Measurements from ENCODE around the gene ZNF423. TPM values are rescaled to one million over a fixed set of nuclear protein-coding genes. Genes with fewer than 3 reads are reported as not detected.

The ZNF423 gene
- total RNA-seq, 1 donor from 2014 or later: 49.8 TPM

- no peak for DNase-seq (ENCODE audit: low spot score, unreplicated experiment)
- TF ChIP-seq CTCF (IDR thresholded peaks at IDR 0.05; ENCODE audit: unreplicated experiment): no peak
- H3K9me3 Mint-ChIP-seq (ENCODE audit: low read depth): no peaks in the 10 kb centered on the region
- H3K4me1 Mint-ChIP-seq (ENCODE audit: low read depth): peaks cover 30% of the 10 kb centered on the region
- no peak overlapping the region for H3K4me3 Mint-ChIP-seq (ENCODE audit: low read depth)
- no peaks in the 10 kb centered on the region for H3K36me3 Mint-ChIP-seq (ENCODE audit: insufficient read depth)
- H3K27ac Mint-ChIP-seq: no peak overlapping the region
- no peaks in the 10 kb centered on the region for H3K27me3 Mint-ChIP-seq
Measured at GRCh38 chr16:49844359-49844758, 11.6 kb downstream of the ZNF423 start.

- Mint-ChIP-seq H3K36me3 (ENCODE audit: insufficient read depth) (no peaks in the 10 kb centered on the region), H3K4me1 (ENCODE audit: low read depth) (peaks cover 24% of the 10 kb centered on the region), H3K27me3 (no peaks in the 10 kb centered on the region), H3K27ac (no peak overlapping the region), H3K4me3 (ENCODE audit: low read depth) (no peak overlapping the region), H3K9me3 (ENCODE audit: low read depth) (no peaks in the 10 kb centered on the region)
- no peak for DNase-seq (ENCODE audit: low spot score, unreplicated experiment)
- no peak for TF ChIP-seq CTCF (IDR thresholded peaks at IDR 0.05; ENCODE audit: unreplicated experiment)
Measured at GRCh38 chr16:49843758-49844157, 12.2 kb downstream of the ZNF423 start.

GRCh38 chr16:49842972-49843371 is 12.9 kb downstream of the ZNF423 start:
- Mint-ChIP-seq H3K27me3 (no peaks in the 10 kb centered on the region), H3K36me3 (ENCODE audit: insufficient read depth) (no peaks in the 10 kb centered on the region)

GRCh38 chr16:49839017-49839825 is 16.7 kb downstream of the ZNF423 start:
- peaks cover 26% of the 10 kb centered on the region for H3K4me1 Mint-ChIP-seq (ENCODE audit: low read depth)
- H3K27me3 Mint-ChIP-seq: no peaks in the 10 kb centered on the region
- TF ChIP-seq CTCF (IDR thresholded peaks at IDR 0.05; ENCODE audit: unreplicated experiment): no peak
- no peaks in the 10 kb centered on the region for H3K36me3 Mint-ChIP-seq (ENCODE audit: insufficient read depth)
- peak overlapping the region; percentile 65 for H3K4me3 Mint-ChIP-seq (ENCODE audit: low read depth)
- no peak for DNase-seq (ENCODE audit: low spot score, unreplicated experiment)
- H3K9me3 Mint-ChIP-seq (ENCODE audit: low read depth): no peaks in the 10 kb centered on the region
- peak overlapping the region; percentile 46 for H3K27ac Mint-ChIP-seq

More at GRCh38 chr16:49842972-49843371, 12.9 kb downstream of the ZNF423 start:
- no peak overlapping the region for H3K27ac Mint-ChIP-seq
- no peak overlapping the region for H3K4me3 Mint-ChIP-seq (ENCODE audit: low read depth)
- TF ChIP-seq CTCF (IDR thresholded peaks at IDR 0.05; ENCODE audit: unreplicated experiment): no peak
- DNase-seq (ENCODE audit: low spot score, unreplicated experiment): no peak
- H3K9me3 Mint-ChIP-seq (ENCODE audit: low read depth): no peaks in the 10 kb centered on the region
- peaks cover 22% of the 10 kb centered on the region for H3K4me1 Mint-ChIP-seq (ENCODE audit: low read depth)

- no peak overlapping the region for H3K27ac Mint-ChIP-seq
- peaks cover 25% of the 10 kb centered on the region for H3K4me1 Mint-ChIP-seq (ENCODE audit: low read depth)
- H3K4me3 Mint-ChIP-seq (ENCODE audit: low read depth): no peak overlapping the region
- no peaks in the 10 kb centered on the region for H3K36me3 Mint-ChIP-seq (ENCODE audit: insufficient read depth)
- H3K27me3 Mint-ChIP-seq: no peaks in the 10 kb centered on the region
- H3K9me3 Mint-ChIP-seq (ENCODE audit: low read depth): no peaks in the 10 kb centered on the region
- TF ChIP-seq CTCF (IDR thresholded peaks at IDR 0.05; ENCODE audit: unreplicated experiment): no peak
- DNase-seq (ENCODE audit: low spot score, unreplicated experiment): no peak
Measured at GRCh38 chr16:49838441-49839016, 17.4 kb downstream of the ZNF423 start.
